Adrenal gland (tissue), 12 donors: ENCODE data around the gene QSOX1. TPM values are rescaled to one million over a fixed set of nuclear protein-coding genes. Genes with fewer than 3 reads are reported as not detected.
"Not testable (repeated sequence)": the region's sequence is repeated elsewhere in the genome, so short reads cannot be mapped to it uniquely, and the experiment has no call there.

Experiments
- DNase-seq, 7 donors: peaks; one replicate each; pipeline ENCODE4 v3.0.0-alpha.2; 2019 to 2020
- H3K27ac ChIP-seq, 5 donors: fragments of 200-600 bp; sonication (generic) in 4 of 5; 1 replicate in 3 of 5; 2 replicates in 2 of 5; pipeline versions ENCODE4 v1.5.1 to v1.8.0; 2016 to 2020; ENCODE audit warnings: mild to moderate bottlenecking in 1 of 5
- H3K27me3 ChIP-seq: fragments of 200-600 bp; 2 replicates; pipeline ENCODE4 v1.8.0; 2021
- H3K36me3 ChIP-seq, 2 donors: fragments of 200-600 bp; replicated peaks in 1 of 2; 1 replicate in 1 of 2; 2 replicates in 1 of 2; pipeline versions ENCODE4 v1.5.1 to v1.8.0; 2018 to 2022
- H3K4me1 ChIP-seq, 2 donors: fragments of 200-600 bp; replicated peaks in 1 of 2; 1 replicate in 1 of 2; 2 replicates in 1 of 2; pipeline versions ENCODE4 v1.5.1 to v1.8.0; 2018 to 2021
- H3K4me3 ChIP-seq, 4 donors: fragments of 200-600 bp; sonication (generic) in 3 of 4; one replicate each; pipeline ENCODE4 v1.5.1; 2016 to 2018
- H3K9me3 ChIP-seq, 3 donors: fragments of 200-600 bp; sonication (generic) in 1 of 3; replicated peaks in 1 of 3; 1 replicate in 2 of 3; 2 replicates in 1 of 3; pipeline versions ENCODE4 v1.5.1 to v1.8.0; 2016 to 2021
- CTCF ChIP-seq, 6 experiments: fragments of 450-650 bp in 4 of 6; fragments of 200-600 bp in 2 of 6; sonication (generic) in 1 of 6; IDR thresholded peaks; 1 replicate in 5 of 6; 2 replicates in 1 of 6; pipeline versions ENCODE4 v1.5.1 to v1.8.0; 2016 to 2021; ENCODE audit warnings: antibody characterized with exemption in 6 of 6, mild to moderate bottlenecking in 2 of 6, moderate library complexity in 1 of 6
- POLR2A ChIP-seq, 2 donors: fragments of 450-650 bp; IDR thresholded peaks; one replicate each; pipeline ENCODE4 v1.6.1; 2017; ENCODE audit warnings: antibody characterized with exemption in 2 of 2, mild to moderate bottlenecking in 2 of 2, moderate library complexity in 1 of 2
- WGBS, 4 donors: extraction: QIAGEN DNeasy Blood & Tissue Kit in 2 of 4; methylation state at CpG; one replicate each; pipeline versions ENCODE4 v1.1.5 to v1.1.7; 2013 to 2017; 5-methylcytosine and 5-hydroxymethylcytosine counted together
- intact Hi-C, 2 donors: fragments of 100-400 bp; cut with DNase I; formaldehyde crosslinking; loops; one replicate each; pipeline versions ENCODE4 v1.14.1 to v1.15.0; 2022 to 2023
- polyA plus RNA-seq, 3 donors: library from polyadenylated mRNA; stranded (reverse); fragments of 200-250 nt in 2 of 3; fragments of 350-450 nt in 1 of 3; fragmentation: Illumina TruSeq in 1 of 3; extraction: RNeasy Lipid Tissue Mini Kit (QIAGEN cat#74804) in 1 of 3; gene quantifications; one replicate each; pipeline ENCODE4 v1.2.3, GENCODE V29; 2013 to 2014
- total RNA-seq, 9 donors: library from RNA; depleted of rRNA in 4 of 9; stranded (reverse); fragments of >200 nt in 4 of 9; fragments of 120-200 nt in 1 of 9; fragmentation: NEBNext Ultra II Directional in 1 of 9; extraction: Animal tissue kit (Norgen Biotek cat#: 25700) in 1 of 9; gene quantifications; one replicate each; pipeline versions ENCODE4 v1.1.0 to v1.2.4, GENCODE V29; 2013 to 2023
- donor health status: healthy with polysubstance abuse.
- donor health status: Bipolar disorder and iron deficiency.
- donor health status: DM: yes; HTN: yes; CAD: no.
- donor health status: DM: no; HTN: no; CAD: no.
- donor health status: DM: no; HTN: no; CAD: no.
- donor health status: DM: yes; HTN: yes; CAD: no.

QSOX1 gene
- total and polyA plus RNA-seq, 12 donors = 33.7 to 234 (median 129) TPM

GRCh38 chr1:180123463-180123936 lies 31.2 kb upstream of the QSOX1 start:
- no peak for DNase-seq
- TF ChIP-seq POLR2A (IDR thresholded peaks at IDR 0.05) = no peak
- TF ChIP-seq CTCF (IDR thresholded peaks at IDR 0.05) = no peak
- Histone ChIP-seq H3K4me3 (no peak overlapping the region), H3K4me1 (no peaks in the 10 kb centered on the region), H3K9me3 (no peaks in the 10 kb centered on the region), H3K36me3 (no peaks in the 10 kb centered on the region), H3K27ac (no peak overlapping the region), H3K27me3 (no peaks in the 10 kb centered on the region)
- 77 to 90% (median 82%) methylated on average over 4 of the region's 4 CpGs for WGBS, 4 donors
- intact Hi-C loops = no loop called here

- no peaks in the 10 kb centered on the region for H3K27me3 ChIP-seq
- no peak overlapping the region for H3K4me3 ChIP-seq
- H3K4me1 ChIP-seq = no peaks in the 10 kb centered on the region
- no peaks in the 10 kb centered on the region for H3K9me3 ChIP-seq
- no peak for DNase-seq
- 87 to 95% (median 91%) methylated on average over 2 of the region's 2 CpGs for WGBS, 4 donors
- H3K27ac ChIP-seq = no peak overlapping the region
- H3K36me3 ChIP-seq = no peaks in the 10 kb centered on the region
- TF ChIP-seq POLR2A (IDR thresholded peaks at IDR 0.05) = no peak
- no peak for TF ChIP-seq CTCF (IDR thresholded peaks at IDR 0.05)
- intact Hi-C loops = no loop called here
Observed at GRCh38 chr1:180130651-180131050, 24.0 kb upstream of the QSOX1 start.

- H3K4me3 ChIP-seq = no peak overlapping the region
- H3K36me3 ChIP-seq = no peaks in the 10 kb centered on the region
- no peaks in the 10 kb centered on the region for H3K9me3 ChIP-seq
- H3K27me3 ChIP-seq = no peaks in the 10 kb centered on the region
- 19 to 28% (median 27%) methylated on average over 5 of the region's 5 CpGs for WGBS, 4 donors
- TF ChIP-seq POLR2A (IDR thresholded peaks at IDR 0.05) (no peak), CTCF (IDR thresholded peaks at IDR 0.05) (no peak)
- H3K4me1 ChIP-seq = no peaks in the 10 kb centered on the region
- intact Hi-C loops = no loop called here
- peak overlapping the region in 1 of 5 donors; percentile 36 for H3K27ac ChIP-seq
- DNase-seq = peak; percentile 44 to 84 (median 73)
Observed at GRCh38 chr1:180131510-180131909, 23.2 kb upstream of the QSOX1 start.

- Histone ChIP-seq H3K27ac (no peak overlapping the region), H3K4me1 (no peaks in the 10 kb centered on the region), H3K4me3 (no peak overlapping the region), H3K9me3 (no peaks in the 10 kb centered on the region), H3K27me3 (no peaks in the 10 kb centered on the region), H3K36me3 (no peaks in the 10 kb centered on the region)
- TF ChIP-seq CTCF (IDR thresholded peaks at IDR 0.05) (no peak), POLR2A (IDR thresholded peaks at IDR 0.05) (no peak)
- DNase-seq = no peak
- WGBS, 4 donors = 0 to 44% (median 41%) methylated on average over 1 of the region's 1 CpG
- intact Hi-C loops = no loop called here
Observed at GRCh38 chr1:180133193-180133592, 21.5 kb upstream of the QSOX1 start.

- H3K27ac ChIP-seq, H3K9me3 ChIP-seq, H3K27me3 ChIP-seq, H3K36me3 ChIP-seq, DNase-seq, H3K4me1 ChIP-seq, H3K4me3 ChIP-seq, intact Hi-C loops: not testable (repeated sequence)
- WGBS, 4 donors = 82 to 90% (median 88%) methylated on average over 9 of the region's 9 CpGs
Observed at GRCh38 chr1:180133688-180134087, 21.0 kb upstream of the QSOX1 start.
